HepG2 (cell line): ENCODE results near the gene RAB11FIP5. TPM values are rescaled to one million over a fixed set of nuclear protein-coding genes. Genes with fewer than 3 reads are reported as not detected.

Experiments
- AKAP8 ChIP-seq: sonication (generic); formaldehyde crosslinking; IDR thresholded peaks from 2 replicates; pipeline ENCODE4 v1.5.1; 2020; ENCODE audit warnings: mild to moderate bottlenecking, missing genetic modification reagents
- DNMT1 ChIP-seq: sonication (generic); formaldehyde crosslinking; IDR thresholded peaks from 2 replicates; pipeline ENCODE4 v1.5.1; 2020; ENCODE audit warnings: mild to moderate bottlenecking, missing genetic modification reagents
- EED ChIP-seq: sonication (generic); formaldehyde crosslinking; IDR thresholded peaks from 2 replicates; pipeline ENCODE4 v1.5.0; 2020; ENCODE audit warnings: mild to moderate bottlenecking, missing genetic modification reagents
- HDAC2 ChIP-seq: sonication (generic); formaldehyde crosslinking; IDR thresholded peaks from 2 replicates; pipeline ENCODE4 v1.4.0; 2020; ENCODE audit warnings: missing genetic modification reagents
- MAF1 ChIP-seq: sonication (generic); formaldehyde crosslinking; IDR thresholded peaks from 2 replicates; pipeline ENCODE4 v1.5.0; 2020; ENCODE audit warnings: missing genetic modification reagents, borderline replicate concordance
- NCOA1 ChIP-seq: sonication (generic); formaldehyde crosslinking; IDR thresholded peaks from 2 replicates; pipeline ENCODE4 v1.9.0; 2021; ENCODE audit warnings: missing genetic modification reagents
- REXO4 ChIP-seq: sonication (generic); formaldehyde crosslinking; IDR thresholded peaks from 2 replicates; pipeline ENCODE4 v1.8.0; 2022; ENCODE audit warnings: missing genetic modification reagents, mild to moderate bottlenecking, borderline replicate concordance
- SIN3B ChIP-seq: fragments of 150-350 bp; IDR thresholded peaks from 2 replicates; pipeline ENCODE4 v1.6.1; 2014; ENCODE audit warnings: low read length
- TEAD3 ChIP-seq: optimal IDR thresholded peaks from 2 replicates; pipeline ENCODE3; 2016; ENCODE audit warnings: borderline replicate concordance
- ZNF460 ChIP-seq: sonication (generic); formaldehyde crosslinking; IDR thresholded peaks from 2 replicates; pipeline ENCODE4 v1.5.1; 2020; ENCODE audit warnings: missing genetic modification reagents, mild to moderate bottlenecking, borderline replicate concordance
- ZNF543 ChIP-seq: sonication (generic); formaldehyde crosslinking; IDR thresholded peaks from 2 replicates; pipeline ENCODE4 v1.4.0; 2020; ENCODE audit warnings: mild to moderate bottlenecking, missing genetic modification reagents
- ZNF737 ChIP-seq: sonication (generic); formaldehyde crosslinking; IDR thresholded peaks from 2 replicates; pipeline ENCODE4 v1.5.0; 2020; ENCODE audit warnings: missing genetic modification reagents, mild to moderate bottlenecking, borderline replicate concordance
- polyA plus RNA-seq, 8 experiments: library from polyadenylated mRNA; depleted of rRNA in 3 of 8; stranded (reverse) in 7 of 8; unstranded in 1 of 8; fragments of >200 nt; fragmentation: Illumina TruSeq in 4 of 8; extraction: Trizol in 4 of 8; gene quantifications; 2 replicates each; pipeline versions ENCODE4 v1.2.1 to v1.2.3, GENCODE V29; 2011 to 2016; ENCODE audit warnings: low read depth in 4 of 8, missing spikeins in 1 of 8, mixed read lengths in 1 of 8; ENCODE audit not compliant: insufficient read depth in 1 of 8
- total RNA-seq, 5 experiments: library from RNA; depleted of rRNA; stranded (reverse); fragments of >200 nt; fragmentation: Illumina TruSeq; extraction: Trizol; gene quantifications; 2 replicates each; pipeline ENCODE4 v1.2.3, GENCODE V29; 2016; ENCODE audit warnings: low read depth in 1 of 5
- TF ChIP-seq, protein P1 (sequence below): sonication (generic); formaldehyde crosslinking; IDR thresholded peaks from 2 replicates; pipeline ENCODE4 v1.4.0; 2020; ENCODE audit warnings: missing genetic modification reagents, mild to moderate bottlenecking, borderline replicate concordance
- TF ChIP-seq, protein P2 (sequence below): IDR thresholded peaks from 2 replicates; pipeline ENCODE4 v1.6.1; 2016; ENCODE audit warnings: low read depth, missing genetic modification reagents, missing compliant biosample characterization
- TF ChIP-seq, protein P3 (sequence below): sonication (generic); formaldehyde crosslinking; IDR thresholded peaks from 2 replicates; pipeline ENCODE4 v1.4.0; 2020; ENCODE audit warnings: missing genetic modification reagents, low read depth, mild to moderate bottlenecking, borderline replicate concordance
- TF ChIP-seq, protein P4 (sequence below): sonication (generic); formaldehyde crosslinking; IDR thresholded peaks from 2 replicates; pipeline ENCODE4 v1.8.0; 2022; ENCODE audit warnings: mild to moderate bottlenecking, missing genetic modification reagents, moderate library complexity

Gene RAB11FIP5
- total and polyA plus RNA-seq, 2 of the 13 experiments (the other 11 are each of a cell fraction or from before 2014, with no cell fraction given) = 9.4 to 22.9 TPM

DNA sequence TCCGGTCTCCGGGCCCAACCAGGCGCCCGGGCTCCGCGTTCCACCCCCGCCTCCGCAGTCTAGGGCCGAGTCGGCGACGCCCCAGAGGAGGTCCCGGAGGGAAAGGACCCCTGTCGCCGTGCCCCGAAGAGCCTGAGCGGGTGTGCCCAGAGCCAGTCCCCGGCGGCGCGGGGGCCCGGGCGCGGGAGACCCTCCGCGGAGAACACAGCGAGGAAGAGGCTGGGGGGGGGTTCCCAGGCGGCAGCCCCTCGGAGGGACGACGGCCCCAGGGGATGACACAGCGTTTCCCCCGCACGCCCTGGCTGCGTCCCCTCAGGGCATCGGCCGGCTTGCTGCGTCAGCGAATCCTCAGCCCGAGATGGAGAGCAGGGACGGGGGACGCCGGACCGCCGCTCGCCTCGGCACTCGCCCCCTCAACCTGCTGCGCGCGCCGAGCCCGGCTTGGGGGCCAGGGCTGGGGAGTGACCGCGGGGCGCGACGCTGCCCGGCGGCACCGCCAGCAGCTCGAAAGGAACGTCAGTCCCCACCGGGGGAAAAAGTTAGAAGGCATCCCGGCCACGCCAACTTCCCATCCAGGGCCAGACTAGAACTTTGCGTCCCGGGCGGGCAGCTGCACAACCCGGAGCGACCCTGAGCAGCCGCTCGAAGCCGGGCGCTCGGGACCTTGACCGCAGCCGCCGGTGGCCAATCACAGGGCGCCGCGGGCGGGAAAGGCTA is 41.9 kb downstream of the RAB11FIP5 start (continued):
- TF ChIP-seq TEAD3 = no peak
- peak; percentile 23; the same call in 1 of the 2 replicates for TF ChIP-seq MAF1 (CRISPR knock-in tag)
- no peak for TF ChIP-seq ZNF460 (CRISPR knock-in tag)
- no peak; the same call in 1 of the 2 replicates for TF ChIP-seq SIN3B
- peak; percentile 71; the same call in 1 of the 2 replicates for TF ChIP-seq DNMT1 (CRISPR knock-in tag)
- TF ChIP-seq, protein P1, sequence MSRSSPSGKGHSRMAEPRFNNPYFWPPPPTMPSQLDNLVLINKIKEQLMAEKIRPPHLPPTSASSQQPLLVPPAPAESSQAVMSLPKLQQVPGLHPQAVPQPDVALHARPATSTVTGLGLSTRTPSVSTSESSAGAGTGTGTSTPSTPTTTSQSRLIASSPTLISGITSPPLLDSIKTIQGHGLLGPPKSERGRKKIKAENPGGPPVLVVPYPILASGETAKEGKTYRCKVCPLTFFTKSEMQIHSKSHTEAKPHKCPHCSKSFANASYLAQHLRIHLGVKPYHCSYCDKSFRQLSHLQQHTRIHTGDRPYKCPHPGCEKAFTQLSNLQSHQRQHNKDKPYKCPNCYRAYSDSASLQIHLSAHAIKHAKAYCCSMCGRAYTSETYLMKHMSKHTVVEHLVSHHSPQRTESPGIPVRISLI (CRISPR knock-in tag) = no peak
- no peak for TF ChIP-seq ZNF543 (CRISPR knock-in tag)
- TF ChIP-seq, protein P2, sequence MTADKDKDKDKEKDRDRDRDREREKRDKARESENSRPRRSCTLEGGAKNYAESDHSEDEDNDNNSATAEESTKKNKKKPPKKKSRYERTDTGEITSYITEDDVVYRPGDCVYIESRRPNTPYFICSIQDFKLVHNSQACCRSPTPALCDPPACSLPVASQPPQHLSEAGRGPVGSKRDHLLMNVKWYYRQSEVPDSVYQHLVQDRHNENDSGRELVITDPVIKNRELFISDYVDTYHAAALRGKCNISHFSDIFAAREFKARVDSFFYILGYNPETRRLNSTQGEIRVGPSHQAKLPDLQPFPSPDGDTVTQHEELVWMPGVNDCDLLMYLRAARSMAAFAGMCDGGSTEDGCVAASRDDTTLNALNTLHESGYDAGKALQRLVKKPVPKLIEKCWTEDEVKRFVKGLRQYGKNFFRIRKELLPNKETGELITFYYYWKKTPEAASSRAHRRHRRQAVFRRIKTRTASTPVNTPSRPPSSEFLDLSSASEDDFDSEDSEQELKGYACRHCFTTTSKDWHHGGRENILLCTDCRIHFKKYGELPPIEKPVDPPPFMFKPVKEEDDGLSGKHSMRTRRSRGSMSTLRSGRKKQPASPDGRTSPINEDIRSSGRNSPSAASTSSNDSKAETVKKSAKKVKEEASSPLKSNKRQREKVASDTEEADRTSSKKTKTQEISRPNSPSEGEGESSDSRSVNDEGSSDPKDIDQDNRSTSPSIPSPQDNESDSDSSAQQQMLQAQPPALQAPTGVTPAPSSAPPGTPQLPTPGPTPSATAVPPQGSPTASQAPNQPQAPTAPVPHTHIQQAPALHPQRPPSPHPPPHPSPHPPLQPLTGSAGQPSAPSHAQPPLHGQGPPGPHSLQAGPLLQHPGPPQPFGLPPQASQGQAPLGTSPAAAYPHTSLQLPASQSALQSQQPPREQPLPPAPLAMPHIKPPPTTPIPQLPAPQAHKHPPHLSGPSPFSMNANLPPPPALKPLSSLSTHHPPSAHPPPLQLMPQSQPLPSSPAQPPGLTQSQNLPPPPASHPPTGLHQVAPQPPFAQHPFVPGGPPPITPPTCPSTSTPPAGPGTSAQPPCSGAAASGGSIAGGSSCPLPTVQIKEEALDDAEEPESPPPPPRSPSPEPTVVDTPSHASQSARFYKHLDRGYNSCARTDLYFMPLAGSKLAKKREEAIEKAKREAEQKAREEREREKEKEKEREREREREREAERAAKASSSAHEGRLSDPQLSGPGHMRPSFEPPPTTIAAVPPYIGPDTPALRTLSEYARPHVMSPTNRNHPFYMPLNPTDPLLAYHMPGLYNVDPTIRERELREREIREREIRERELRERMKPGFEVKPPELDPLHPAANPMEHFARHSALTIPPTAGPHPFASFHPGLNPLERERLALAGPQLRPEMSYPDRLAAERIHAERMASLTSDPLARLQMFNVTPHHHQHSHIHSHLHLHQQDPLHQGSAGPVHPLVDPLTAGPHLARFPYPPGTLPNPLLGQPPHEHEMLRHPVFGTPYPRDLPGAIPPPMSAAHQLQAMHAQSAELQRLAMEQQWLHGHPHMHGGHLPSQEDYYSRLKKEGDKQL = no peak
- no peak for TF ChIP-seq HDAC2 (CRISPR knock-in tag)
- TF ChIP-seq EED (CRISPR knock-in tag) = peak; percentile 88; the same call in 1 of the 2 replicates
- TF ChIP-seq, protein P3, sequence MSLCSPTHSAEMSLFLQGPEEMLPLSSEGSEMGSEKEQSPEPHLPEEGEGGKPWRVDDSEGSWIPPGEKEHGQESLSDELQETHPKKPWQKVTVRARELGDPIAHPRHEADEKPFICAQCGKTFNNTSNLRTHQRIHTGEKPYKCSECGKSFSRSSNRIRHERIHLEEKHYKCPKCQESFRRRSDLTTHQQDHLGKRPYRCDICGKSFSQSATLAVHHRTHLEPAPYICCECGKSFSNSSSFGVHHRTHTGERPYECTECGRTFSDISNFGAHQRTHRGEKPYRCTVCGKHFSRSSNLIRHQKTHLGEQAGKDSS (CRISPR knock-in tag) = no peak; the same call in 1 of the 2 replicates
- TF ChIP-seq, protein P4, sequence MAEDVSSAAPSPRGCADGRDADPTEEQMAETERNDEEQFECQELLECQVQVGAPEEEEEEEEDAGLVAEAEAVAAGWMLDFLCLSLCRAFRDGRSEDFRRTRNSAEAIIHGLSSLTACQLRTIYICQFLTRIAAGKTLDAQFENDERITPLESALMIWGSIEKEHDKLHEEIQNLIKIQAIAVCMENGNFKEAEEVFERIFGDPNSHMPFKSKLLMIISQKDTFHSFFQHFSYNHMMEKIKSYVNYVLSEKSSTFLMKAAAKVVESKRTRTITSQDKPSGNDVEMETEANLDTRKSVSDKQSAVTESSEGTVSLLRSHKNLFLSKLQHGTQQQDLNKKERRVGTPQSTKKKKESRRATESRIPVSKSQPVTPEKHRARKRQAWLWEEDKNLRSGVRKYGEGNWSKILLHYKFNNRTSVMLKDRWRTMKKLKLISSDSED (CRISPR knock-in tag) = 0 out of 2 replicates have a peak, but pooled peaks have one; percentile 81
- peak; percentile 10; the same call in 1 of the 2 replicates for TF ChIP-seq NCOA1
- TF ChIP-seq REXO4 (CRISPR knock-in tag) = peak; percentile 81; the same call in 1 of the 2 replicates
- 0 out of 2 replicates have a peak, but pooled peaks have one; percentile 2 for TF ChIP-seq AKAP8 (CRISPR knock-in tag)
- TF ChIP-seq ZNF737 (CRISPR knock-in tag) = no peak
